HL-60 (cell line): ENCODE results near the gene GNG2.

Experiments used
- GABPA ChIP-seq: IDR thresholded peaks from 2 replicates; pipeline ENCODE4 v1.6.1; 2012; ENCODE audit warnings: low read depth
- POLR2AphosphoS5 ChIP-seq: IDR thresholded peaks from 2 replicates; pipeline ENCODE4 v1.6.1; 2012; ENCODE audit warnings: low read depth
- TF ChIP-seq, protein P1 (sequence below): IDR thresholded peaks from one replicate; pipeline ENCODE4 v1.5.1; 2011; ENCODE audit warnings: low read length, control low read depth, inconsistent platforms; ENCODE audit not compliant: insufficient read depth
- TF ChIP-seq, protein P2 (sequence below): IDR thresholded peaks from 2 replicates; pipeline ENCODE4 v1.6.1; 2012; ENCODE audit warnings: low read depth; ENCODE audit not compliant: insufficient replicate concordance

- TF ChIP-seq, protein P1, sequence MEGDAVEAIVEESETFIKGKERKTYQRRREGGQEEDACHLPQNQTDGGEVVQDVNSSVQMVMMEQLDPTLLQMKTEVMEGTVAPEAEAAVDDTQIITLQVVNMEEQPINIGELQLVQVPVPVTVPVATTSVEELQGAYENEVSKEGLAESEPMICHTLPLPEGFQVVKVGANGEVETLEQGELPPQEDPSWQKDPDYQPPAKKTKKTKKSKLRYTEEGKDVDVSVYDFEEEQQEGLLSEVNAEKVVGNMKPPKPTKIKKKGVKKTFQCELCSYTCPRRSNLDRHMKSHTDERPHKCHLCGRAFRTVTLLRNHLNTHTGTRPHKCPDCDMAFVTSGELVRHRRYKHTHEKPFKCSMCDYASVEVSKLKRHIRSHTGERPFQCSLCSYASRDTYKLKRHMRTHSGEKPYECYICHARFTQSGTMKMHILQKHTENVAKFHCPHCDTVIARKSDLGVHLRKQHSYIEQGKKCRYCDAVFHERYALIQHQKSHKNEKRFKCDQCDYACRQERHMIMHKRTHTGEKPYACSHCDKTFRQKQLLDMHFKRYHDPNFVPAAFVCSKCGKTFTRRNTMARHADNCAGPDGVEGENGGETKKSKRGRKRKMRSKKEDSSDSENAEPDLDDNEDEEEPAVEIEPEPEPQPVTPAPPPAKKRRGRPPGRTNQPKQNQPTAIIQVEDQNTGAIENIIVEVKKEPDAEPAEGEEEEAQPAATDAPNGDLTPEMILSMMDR = no peak
- TF ChIP-seq, protein P2, sequence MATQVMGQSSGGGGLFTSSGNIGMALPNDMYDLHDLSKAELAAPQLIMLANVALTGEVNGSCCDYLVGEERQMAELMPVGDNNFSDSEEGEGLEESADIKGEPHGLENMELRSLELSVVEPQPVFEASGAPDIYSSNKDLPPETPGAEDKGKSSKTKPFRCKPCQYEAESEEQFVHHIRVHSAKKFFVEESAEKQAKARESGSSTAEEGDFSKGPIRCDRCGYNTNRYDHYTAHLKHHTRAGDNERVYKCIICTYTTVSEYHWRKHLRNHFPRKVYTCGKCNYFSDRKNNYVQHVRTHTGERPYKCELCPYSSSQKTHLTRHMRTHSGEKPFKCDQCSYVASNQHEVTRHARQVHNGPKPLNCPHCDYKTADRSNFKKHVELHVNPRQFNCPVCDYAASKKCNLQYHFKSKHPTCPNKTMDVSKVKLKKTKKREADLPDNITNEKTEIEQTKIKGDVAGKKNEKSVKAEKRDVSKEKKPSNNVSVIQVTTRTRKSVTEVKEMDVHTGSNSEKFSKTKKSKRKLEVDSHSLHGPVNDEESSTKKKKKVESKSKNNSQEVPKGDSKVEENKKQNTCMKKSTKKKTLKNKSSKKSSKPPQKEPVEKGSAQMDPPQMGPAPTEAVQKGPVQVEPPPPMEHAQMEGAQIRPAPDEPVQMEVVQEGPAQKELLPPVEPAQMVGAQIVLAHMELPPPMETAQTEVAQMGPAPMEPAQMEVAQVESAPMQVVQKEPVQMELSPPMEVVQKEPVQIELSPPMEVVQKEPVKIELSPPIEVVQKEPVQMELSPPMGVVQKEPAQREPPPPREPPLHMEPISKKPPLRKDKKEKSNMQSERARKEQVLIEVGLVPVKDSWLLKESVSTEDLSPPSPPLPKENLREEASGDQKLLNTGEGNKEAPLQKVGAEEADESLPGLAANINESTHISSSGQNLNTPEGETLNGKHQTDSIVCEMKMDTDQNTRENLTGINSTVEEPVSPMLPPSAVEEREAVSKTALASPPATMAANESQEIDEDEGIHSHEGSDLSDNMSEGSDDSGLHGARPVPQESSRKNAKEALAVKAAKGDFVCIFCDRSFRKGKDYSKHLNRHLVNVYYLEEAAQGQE = no peak
- TF ChIP-seq GABPA (no peak), POLR2AphosphoS5 (no peak)
These were observed 12.9 kb downstream of the GNG2 start for GRCh38 chr14:51873221-51873893.
